Measurements from ENCODE around the gene TRDMT1.

The TRDMT1 gene

GRCh38 chr10:17209302-17209701, 7.8 kb upstream of the TRDMT1 start:
- no peak for DNase-seq

GRCh38 chr10:17208476-17208875, 7.0 kb upstream of the TRDMT1 start:
- no peak for DNase-seq

- DNase-seq: no peak
Measured at GRCh38 chr10:17206210-17206709, 4.8 kb upstream of the TRDMT1 start.

DNA sequence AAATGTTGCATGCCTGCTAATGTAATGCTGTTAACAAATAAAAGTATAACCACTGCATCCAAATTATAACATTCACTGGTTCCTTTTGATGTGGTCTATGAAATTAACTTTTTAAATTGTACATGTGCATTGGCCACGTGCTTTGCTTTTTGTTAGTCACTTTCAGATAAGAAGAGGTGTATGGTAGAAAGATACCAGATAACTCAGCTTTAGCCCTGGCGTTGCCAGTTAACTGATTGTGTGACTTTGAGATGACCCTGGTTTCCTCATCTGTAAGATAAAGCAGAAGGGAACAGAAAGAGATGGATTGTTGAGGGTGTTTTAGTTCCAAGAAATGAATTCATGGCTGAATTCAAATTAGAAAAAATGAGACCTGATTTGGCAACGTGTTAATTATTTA, 1.9 kb upstream of the TRDMT1 start:
- no peak for DNase-seq

DNA sequence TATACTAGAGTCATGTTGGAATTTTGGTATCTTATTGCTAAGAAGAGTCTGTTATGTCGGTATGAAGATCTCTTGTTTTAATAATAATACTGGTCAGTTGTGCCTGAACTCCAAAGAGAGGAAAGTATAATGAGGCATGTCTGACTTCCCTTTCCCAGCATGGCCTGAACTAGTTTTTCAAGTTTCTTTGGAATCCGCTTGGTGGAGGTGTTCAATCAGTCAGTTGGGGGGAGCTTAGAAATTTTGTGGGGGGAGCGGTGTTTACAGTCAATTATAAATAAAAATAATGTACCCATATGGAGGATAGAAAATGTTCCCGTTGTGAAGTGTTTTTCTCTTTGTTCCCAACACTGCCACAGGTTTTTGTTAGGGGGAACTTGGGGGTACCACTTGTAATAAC, 1.5 kb upstream of the TRDMT1 start:
- no peak for DNase-seq

DNA sequence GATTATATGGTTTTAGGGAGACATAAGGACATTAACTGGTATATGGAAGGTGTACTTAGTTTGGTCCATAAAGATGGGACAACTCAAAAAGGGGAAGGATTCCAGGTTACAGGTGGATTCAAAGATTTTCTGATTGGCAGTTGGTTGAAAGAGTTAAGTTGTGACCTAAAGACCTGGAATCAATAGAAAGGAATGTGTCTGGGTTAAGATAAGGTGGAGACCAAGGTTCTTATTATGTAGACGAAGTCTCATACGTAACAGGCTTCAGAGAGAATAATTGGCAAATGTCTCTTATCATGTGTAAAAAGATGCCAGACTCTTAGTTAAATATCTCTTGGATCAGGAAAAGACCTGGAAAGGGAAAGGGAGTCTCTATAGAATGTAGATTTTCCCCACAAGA, 1.0 kb upstream of the TRDMT1 start:
- no peak for DNase-seq

DNA sequence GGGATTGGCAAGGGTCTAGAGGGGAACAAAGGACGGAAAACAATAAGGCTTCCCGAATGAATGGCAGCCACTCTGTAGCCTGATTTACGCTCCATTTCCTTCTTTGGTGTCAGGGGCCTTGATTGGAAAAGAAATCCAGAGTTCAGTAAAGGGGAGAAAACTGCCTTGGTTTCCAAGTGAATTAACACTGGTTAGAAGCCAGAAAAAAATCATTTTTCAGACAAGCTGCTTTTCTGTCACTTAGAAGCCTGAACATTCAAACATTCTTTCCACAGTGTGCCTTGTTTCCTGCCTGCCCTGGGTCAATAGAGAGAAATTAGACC, 283 bp upstream of the TRDMT1 start:
- DNase-seq: no peak

- no peak for DNase-seq
Measured at GRCh38 chr10:17200001-17200911, 1.2 kb downstream of the TRDMT1 start.

DNA sequence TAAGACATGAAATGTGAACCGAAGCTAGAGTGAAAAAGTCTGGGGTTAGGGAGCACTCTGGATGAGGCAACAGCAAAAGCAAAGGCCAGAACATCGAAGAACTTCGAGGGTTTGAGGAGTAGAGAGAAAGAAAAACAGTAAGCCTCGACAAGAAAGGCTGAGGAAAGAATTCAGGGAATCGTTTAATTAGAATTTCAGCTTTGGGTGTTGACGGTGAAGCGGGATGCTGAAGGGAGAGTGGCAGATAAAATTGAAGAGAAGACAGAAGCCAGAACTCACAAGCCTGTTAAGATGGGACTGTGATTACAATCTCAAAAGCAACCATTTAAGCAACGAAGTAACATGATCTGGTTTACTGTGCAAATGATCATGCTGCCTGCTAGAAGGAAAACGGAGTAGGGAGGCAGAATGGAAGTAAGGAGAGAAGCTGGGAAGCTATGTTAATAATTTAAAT, 2.1 kb downstream of the TRDMT1 start:
- DNase-seq: no peak

DNA sequence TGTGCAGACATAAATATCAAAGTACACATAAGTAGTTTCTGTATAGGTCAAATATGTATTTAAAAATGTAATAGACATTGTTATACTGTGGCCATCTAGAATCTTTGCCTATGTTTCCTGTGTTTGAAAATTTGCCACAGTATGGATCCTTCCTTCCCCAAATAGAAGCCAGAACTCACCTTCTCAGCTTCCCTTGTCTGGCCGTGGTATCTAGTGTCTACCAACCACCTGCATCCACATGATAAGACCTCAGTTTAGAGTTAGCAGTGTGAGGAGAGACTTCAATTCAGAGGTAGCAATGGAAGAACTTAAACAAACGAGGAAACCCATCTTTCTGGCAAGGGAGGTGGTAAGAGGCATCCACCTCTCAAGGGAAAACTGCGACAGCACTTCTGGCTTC, 4.9 kb downstream of the TRDMT1 start:
- DNase-seq: no peak

DNA sequence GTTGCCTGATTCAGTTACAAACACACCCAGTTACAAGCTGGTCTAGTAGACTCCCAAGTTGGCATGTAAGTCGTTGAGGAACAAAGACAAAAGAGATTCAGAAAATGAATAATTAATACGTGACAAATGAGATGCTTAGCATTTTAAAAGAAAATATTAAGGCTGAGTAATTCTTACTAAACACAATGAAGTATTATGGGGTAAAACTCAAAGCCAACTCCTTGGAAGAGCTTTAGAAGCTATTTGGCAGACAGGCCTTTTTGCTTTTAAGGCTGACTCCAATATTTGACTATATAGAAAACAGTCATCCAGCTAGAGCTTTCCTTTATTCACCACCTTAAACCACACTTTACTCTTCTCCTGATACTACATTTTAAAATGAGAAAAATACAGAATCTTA, 5.4 kb downstream of the TRDMT1 start:
- no peak for DNase-seq

GRCh38 chr10:17195083-17195482, 6.4 kb downstream of the TRDMT1 start:
- no peak for DNase-seq

- DNase-seq: no peak
Measured at GRCh38 chr10:17190602-17191001, 10.9 kb downstream of the TRDMT1 start.

- DNase-seq: no peak
Measured at GRCh38 chr10:17188644-17189172, 12.8 kb downstream of the TRDMT1 start.

- no peak for DNase-seq
Measured at GRCh38 chr10:17185873-17186272, 15.6 kb downstream of the TRDMT1 start.

GRCh38 chr10:17183110-17183509, 18.4 kb downstream of the TRDMT1 start:
- DNase-seq: no peak

GRCh38 chr10:17181751-17182150, 19.7 kb downstream of the TRDMT1 start:
- peak; percentile 64 for DNase-seq

DNA sequence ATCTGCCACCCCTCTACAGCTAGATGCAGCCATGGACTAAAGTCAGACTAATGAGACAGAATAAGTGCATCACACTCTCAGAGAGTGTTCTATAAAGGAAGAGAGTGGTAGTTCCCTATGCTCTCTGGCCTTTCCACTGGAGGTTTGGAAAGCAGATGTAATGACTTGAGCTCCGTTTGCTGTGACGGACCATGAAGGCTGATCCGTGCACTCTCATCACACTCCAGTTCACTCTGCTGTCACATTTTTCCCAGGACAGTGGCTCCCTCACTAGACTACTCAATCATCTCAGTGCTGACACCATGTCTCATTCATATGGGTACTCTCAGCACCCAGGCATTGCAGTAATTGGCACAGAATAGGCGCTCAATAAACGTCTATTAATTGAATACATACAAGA, 20.4 kb downstream of the TRDMT1 start:
- DNase-seq: no peak

- no peak for DNase-seq
Measured at GRCh38 chr10:17179002-17179401, 22.5 kb downstream of the TRDMT1 start.

GRCh38 chr10:17178006-17178405, 23.5 kb downstream of the TRDMT1 start:
- DNase-seq: no peak

- DNase-seq: no peak
Measured at GRCh38 chr10:17177014-17177413, 24.5 kb downstream of the TRDMT1 start.

- no peak for DNase-seq
Measured at GRCh38 chr10:17176091-17176490, 25.4 kb downstream of the TRDMT1 start.

- DNase-seq: no peak
Measured at GRCh38 chr10:17175551-17175950, 25.9 kb downstream of the TRDMT1 start.

- DNase-seq: no peak
Measured at GRCh38 chr10:17174626-17175025, 26.8 kb downstream of the TRDMT1 start.

All from DMS79 (cell line).